Measurements from ENCODE around the gene TAS2R19.
"Not testable (repeated sequence)": the region's sequence is repeated elsewhere in the genome, so short reads cannot be mapped to it uniquely, and the experiment has no call there.

Gene TAS2R19, protein sequence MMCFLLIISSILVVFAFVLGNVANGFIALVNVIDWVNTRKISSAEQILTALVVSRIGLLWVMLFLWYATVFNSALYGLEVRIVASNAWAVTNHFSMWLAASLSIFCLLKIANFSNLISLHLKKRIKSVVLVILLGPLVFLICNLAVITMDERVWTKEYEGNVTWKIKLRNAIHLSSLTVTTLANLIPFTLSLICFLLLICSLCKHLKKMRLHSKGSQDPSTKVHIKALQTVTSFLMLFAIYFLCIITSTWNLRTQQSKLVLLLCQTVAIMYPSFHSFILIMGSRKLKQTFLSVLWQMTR

DNA sequence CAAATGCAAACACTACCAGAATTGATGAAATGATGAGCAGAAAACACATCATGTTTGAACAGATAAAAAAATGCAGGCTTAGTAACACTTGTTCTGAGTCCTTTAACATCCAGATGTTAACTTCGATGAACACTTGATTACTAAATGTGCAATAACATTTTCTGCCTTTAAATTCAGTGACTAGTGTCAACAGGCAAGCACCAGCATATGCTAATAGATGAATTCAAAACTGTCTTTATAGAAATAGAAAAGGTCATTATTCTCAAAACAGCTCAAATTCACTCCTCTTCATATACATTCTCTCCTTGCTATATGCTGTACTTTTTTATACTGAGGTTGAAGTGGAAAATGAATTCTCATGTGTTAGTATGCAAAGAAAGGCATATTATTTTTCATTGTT, at the start of gene TAS2R19:
Gene TAS2R19, minus strand, starts transcription at position 101 of the 400 bp plus-strand sequence. Its CDS starts 49 bp downstream, at position 52.
- DNase-seq, result no peak
- CTCF ChIA-PET, result no interaction called here
- H3K27ac Mint-ChIP-seq, result no peak within 1 kb of the TSS
- H3K36me3 Mint-ChIP-seq, result peaks cover 10% of the 10 kb centered on the region
- peaks cover 7% of the 10 kb centered on the region for H3K9me3 Mint-ChIP-seq
- no peak within 1 kb of the TSS for H3K4me3 Mint-ChIP-seq
- no peaks in the 10 kb centered on the region for H3K4me1 Mint-ChIP-seq
- no peaks in the 10 kb centered on the region for H3K27me3 Mint-ChIP-seq

GRCh38 chr12:11071414-11071813, 49.0 kb upstream of the TAS2R19 start:
- H3K4me3 Mint-ChIP-seq, result no peak overlapping the region
- DNase-seq, result no peak
- H3K27me3 Mint-ChIP-seq, result no peaks in the 10 kb centered on the region
- CTCF ChIA-PET, result no interaction called here
- H3K36me3 Mint-ChIP-seq, result peaks cover 13% of the 10 kb centered on the region
- H3K9me3 Mint-ChIP-seq, result no peaks in the 10 kb centered on the region
- no peak overlapping the region for H3K27ac Mint-ChIP-seq
- H3K4me1 Mint-ChIP-seq, result no peaks in the 10 kb centered on the region

- H3K4me1 Mint-ChIP-seq, result no peaks in the 10 kb centered on the region
Measured at GRCh38 chr12:11070999-11071398, 48.6 kb upstream of the TAS2R19 start.

DNA sequence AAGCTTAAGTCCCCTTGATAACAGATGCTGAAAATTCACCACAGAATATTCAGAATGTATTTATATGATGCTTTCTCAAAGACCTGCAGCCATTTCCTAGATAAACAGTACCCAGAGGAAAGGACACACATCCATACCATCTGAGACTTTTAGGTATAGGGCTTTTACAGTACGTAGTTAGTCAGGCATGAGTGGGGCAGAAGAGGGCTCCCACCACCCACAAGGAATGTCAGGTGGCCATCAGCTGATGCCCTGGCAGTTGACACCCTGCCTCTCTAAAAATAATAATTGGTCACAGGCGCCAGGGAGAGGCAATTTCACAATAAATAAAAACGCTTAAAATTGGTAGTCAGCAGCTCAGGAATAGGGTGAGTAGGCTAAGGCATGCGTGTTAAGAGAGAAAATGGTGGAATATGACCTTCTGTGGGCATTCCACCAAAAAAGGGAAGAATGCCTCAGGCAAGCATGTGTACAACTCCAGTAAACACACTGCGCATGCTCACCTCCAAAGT, 47.5 kb upstream of the TAS2R19 start:
- no peaks in the 10 kb centered on the region for H3K9me3 Mint-ChIP-seq
- no peak overlapping the region for H3K27ac Mint-ChIP-seq
- CTCF ChIA-PET, result no interaction called here
- no peaks in the 10 kb centered on the region for H3K4me1 Mint-ChIP-seq
- DNase-seq, result no peak
- H3K4me3 Mint-ChIP-seq, result no peak overlapping the region
- H3K36me3 Mint-ChIP-seq, result peaks cover 13% of the 10 kb centered on the region
- H3K27me3 Mint-ChIP-seq, result no peaks in the 10 kb centered on the region

More at GRCh38 chr12:11070999-11071398, 48.6 kb upstream of the TAS2R19 start:
- Mint-ChIP-seq H3K27me3 (no peaks in the 10 kb centered on the region), H3K36me3 (peaks cover 13% of the 10 kb centered on the region), H3K4me3 (no peak overlapping the region), H3K9me3 (no peaks in the 10 kb centered on the region), H3K27ac (no peak overlapping the region)
- CTCF ChIA-PET, result no interaction called here
- DNase-seq, result no peak

DNA sequence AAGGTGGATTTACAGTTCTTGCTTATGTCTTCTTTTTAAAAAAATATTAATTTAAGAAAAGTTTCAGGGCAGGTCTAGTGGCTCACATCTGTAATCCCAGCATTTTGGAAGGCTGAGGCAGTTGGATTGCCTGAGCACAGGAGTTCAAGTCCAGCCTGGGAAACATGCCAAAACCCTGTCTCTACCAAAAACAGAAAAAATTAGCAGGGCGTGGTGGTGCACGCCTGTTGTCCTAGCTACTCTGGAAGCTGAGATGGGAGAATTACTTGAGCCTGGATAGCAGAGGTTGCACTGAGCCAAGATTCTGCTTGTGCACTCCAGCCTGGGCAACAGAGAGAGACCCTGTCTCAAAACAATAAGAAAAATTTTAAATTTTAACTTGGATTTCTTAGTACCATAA, 45.1 kb upstream of the TAS2R19 start:
- H3K9me3 Mint-ChIP-seq, result no peaks in the 10 kb centered on the region
- H3K27me3 Mint-ChIP-seq, result no peaks in the 10 kb centered on the region
- CTCF ChIA-PET, result no interaction called here
- no peaks in the 10 kb centered on the region for H3K4me1 Mint-ChIP-seq
- DNase-seq, result no peak
- no peak overlapping the region for H3K27ac Mint-ChIP-seq
- peaks cover 10% of the 10 kb centered on the region for H3K36me3 Mint-ChIP-seq
- H3K4me3 Mint-ChIP-seq, result no peak overlapping the region

GRCh38 chr12:11062194-11062593, 39.8 kb upstream of the TAS2R19 start, which contains the start of gene TAS2R46:
Gene TAS2R46 (minus strand): TSS chr12:11062294. CDS start chr12:11062294, 0 bp downstream.
- H3K4me3 Mint-ChIP-seq, H3K27ac Mint-ChIP-seq, H3K36me3 Mint-ChIP-seq: not testable (repeated sequence)

GRCh38 chr12:11059784-11060183, 37.4 kb upstream of the TAS2R19 start:
- CTCF ChIA-PET, result no interaction called here
- Mint-ChIP-seq H3K4me3 (no peak overlapping the region), H3K27me3 (no peaks in the 10 kb centered on the region), H3K4me1 (no peaks in the 10 kb centered on the region), H3K36me3 (peaks cover 4% of the 10 kb centered on the region), H3K9me3 (no peaks in the 10 kb centered on the region), H3K27ac (no peak overlapping the region)
- DNase-seq, result no peak

More at GRCh38 chr12:11062194-11062593, 39.8 kb upstream of the TAS2R19 start, which contains the start of gene TAS2R46:
- CTCF ChIA-PET, H3K27me3 Mint-ChIP-seq, H3K9me3 Mint-ChIP-seq, DNase-seq, H3K4me1 Mint-ChIP-seq: not testable (repeated sequence)

DNA sequence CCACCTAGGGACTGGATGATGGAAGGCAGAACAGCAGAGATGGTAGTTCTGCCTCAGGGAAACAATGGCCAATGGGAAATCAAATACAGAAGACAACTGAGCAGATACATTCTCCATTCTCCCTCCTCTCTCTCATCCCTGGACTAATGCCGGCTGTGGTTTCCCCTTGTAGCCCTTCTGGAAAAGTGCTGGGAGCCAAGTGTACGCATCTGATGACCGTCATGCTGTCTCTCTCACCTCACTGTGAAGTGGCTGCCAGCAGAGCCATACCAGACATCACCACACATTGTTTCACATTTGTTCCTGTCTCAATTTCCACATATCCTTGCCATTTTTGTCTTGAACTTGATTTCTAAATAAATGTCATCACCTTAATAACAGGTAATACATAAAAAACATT, 36.6 kb upstream of the TAS2R19 start:
- Mint-ChIP-seq H3K4me3 (no peak overlapping the region), H3K9me3 (no peaks in the 10 kb centered on the region), H3K27me3 (no peaks in the 10 kb centered on the region), H3K4me1 (no peaks in the 10 kb centered on the region), H3K36me3 (peaks cover 4% of the 10 kb centered on the region), H3K27ac (no peak overlapping the region)
- no peak for DNase-seq
- CTCF ChIA-PET, result no interaction called here

GRCh38 chr12:11055306-11055705, 32.9 kb upstream of the TAS2R19 start:
- Mint-ChIP-seq H3K4me3 (no peak overlapping the region), H3K36me3 (peaks cover 12% of the 10 kb centered on the region), H3K9me3 (peaks cover 12% of the 10 kb centered on the region), H3K27me3 (no peaks in the 10 kb centered on the region), H3K4me1 (no peaks in the 10 kb centered on the region), H3K27ac (no peak overlapping the region)
- no peak for DNase-seq
- CTCF ChIA-PET, result no interaction called here

DNA sequence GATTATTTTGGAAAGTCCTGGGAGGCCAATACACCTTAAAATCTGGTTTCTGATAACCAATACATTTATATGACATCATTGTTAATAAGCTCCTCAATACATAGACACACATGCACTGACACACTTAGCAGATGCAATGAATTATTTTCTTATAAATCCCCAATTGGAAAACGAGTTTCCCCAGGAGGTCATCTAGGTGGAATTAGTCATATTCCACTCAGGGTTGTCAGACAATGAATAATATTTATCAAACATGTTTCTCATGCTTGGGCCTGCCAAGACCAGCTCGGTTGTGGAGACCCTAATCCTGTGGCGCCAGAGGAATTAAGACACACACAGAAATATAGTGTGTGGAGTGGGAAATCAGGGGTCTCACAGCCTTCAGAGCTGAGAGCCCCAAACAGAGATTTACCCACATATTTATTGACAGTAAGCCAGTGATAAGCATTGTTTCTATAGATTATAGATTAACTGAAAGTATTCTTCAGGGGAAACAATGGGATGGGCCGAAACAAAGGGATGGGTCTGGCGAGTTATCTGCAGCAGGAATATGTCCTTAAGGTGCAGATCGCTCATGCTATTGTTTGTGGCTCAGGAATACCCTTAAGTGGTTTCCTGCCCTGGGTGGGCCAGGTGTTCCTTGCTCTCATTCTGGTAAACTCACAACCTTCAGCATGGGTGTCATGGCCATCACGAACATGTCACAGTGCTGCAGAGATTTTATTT, 27.5 kb upstream of the TAS2R19 start:
- Mint-ChIP-seq H3K9me3 (peaks cover 20% of the 10 kb centered on the region), H3K36me3 (peaks cover 20% of the 10 kb centered on the region)
- H3K4me3 Mint-ChIP-seq, H3K27me3 Mint-ChIP-seq, H3K4me1 Mint-ChIP-seq, CTCF ChIA-PET, DNase-seq, H3K27ac Mint-ChIP-seq: not testable (repeated sequence)

GRCh38 chr12:11041366-11041765, 18.9 kb upstream of the TAS2R19 start:
- peaks cover 20% of the 10 kb centered on the region for H3K36me3 Mint-ChIP-seq
- H3K27me3 Mint-ChIP-seq, H3K27ac Mint-ChIP-seq, CTCF ChIA-PET, H3K4me1 Mint-ChIP-seq, H3K4me3 Mint-ChIP-seq, DNase-seq, H3K9me3 Mint-ChIP-seq: not testable (repeated sequence)

- no peaks in the 10 kb centered on the region for H3K9me3 Mint-ChIP-seq
- no peak overlapping the region for H3K4me3 Mint-ChIP-seq
- peaks cover 17% of the 10 kb centered on the region for H3K36me3 Mint-ChIP-seq
- H3K27me3 Mint-ChIP-seq, result no peaks in the 10 kb centered on the region
- H3K27ac Mint-ChIP-seq, result no peak overlapping the region
- H3K4me1 Mint-ChIP-seq, result no peaks in the 10 kb centered on the region
- CTCF ChIA-PET, result no interaction called here
- no peak for DNase-seq
Measured at GRCh38 chr12:11040162-11040561, 17.7 kb upstream of the TAS2R19 start.

- no peak for DNase-seq
- Mint-ChIP-seq H3K9me3 (no peaks in the 10 kb centered on the region), H3K4me3 (no peak overlapping the region), H3K4me1 (no peaks in the 10 kb centered on the region), H3K27me3 (no peaks in the 10 kb centered on the region), H3K36me3 (peaks cover 10% of the 10 kb centered on the region), H3K27ac (no peak overlapping the region)
- CTCF ChIA-PET, result no interaction called here
Measured at GRCh38 chr12:11039171-11039570, 16.8 kb upstream of the TAS2R19 start.

DNA sequence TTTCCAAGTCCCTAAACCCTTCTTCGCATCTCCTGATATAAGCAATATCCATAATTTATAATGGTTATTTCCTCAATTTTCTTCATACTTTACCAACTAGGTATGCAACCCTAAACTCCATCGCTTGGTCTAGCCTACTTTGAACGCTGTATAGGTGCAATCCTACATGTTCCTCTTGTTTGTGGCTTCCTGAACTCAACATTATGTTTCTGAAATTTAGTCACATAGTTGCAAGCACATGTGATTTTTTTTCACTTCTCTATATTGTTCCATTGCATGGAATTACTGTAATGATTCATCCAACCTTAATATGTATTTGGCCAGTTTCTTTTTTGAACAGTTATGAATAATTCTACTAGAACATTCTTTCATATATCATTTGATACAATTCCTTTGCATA, 11.5 kb upstream of the TAS2R19 start:
- H3K4me1 Mint-ChIP-seq, CTCF ChIA-PET, H3K4me3 Mint-ChIP-seq, DNase-seq, H3K36me3 Mint-ChIP-seq, H3K9me3 Mint-ChIP-seq, H3K27ac Mint-ChIP-seq, H3K27me3 Mint-ChIP-seq: not testable (repeated sequence)

DNA sequence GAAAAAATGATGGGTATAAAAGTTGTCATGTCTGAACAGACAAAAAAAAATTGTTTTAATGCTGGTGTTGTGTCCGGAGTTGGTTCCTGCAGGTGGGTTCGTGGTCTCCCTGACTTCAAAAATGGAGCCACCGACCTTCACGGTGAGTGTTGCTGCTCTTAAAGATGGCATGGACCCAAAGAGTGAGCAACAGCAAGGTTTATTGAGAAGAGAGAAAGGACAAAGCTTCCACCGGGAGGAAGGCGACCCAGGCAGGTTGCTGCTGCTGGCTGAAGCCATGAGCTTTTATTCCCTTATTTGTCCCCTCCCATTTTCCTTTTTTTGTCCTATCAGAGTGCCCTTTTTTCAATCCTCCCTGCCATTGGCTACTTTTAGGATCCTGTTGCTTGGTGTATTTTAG, 8.9 kb upstream of the TAS2R19 start, which contains the start of gene TAS2R31:
Gene TAS2R31, minus strand, starts transcription at position 101 of the 400 bp plus-strand sequence. Its CDS starts 72 bp downstream, at position 29.
- Mint-ChIP-seq H3K27me3 (no peaks in the 10 kb centered on the region), H3K36me3 (peaks cover 11% of the 10 kb centered on the region), H3K4me3 (no peak within 1 kb of the TSS), H3K27ac (no peak within 1 kb of the TSS), H3K4me1 (no peaks in the 10 kb centered on the region), H3K9me3 (peaks cover 2% of the 10 kb centered on the region)
- DNase-seq, result no peak
- CTCF ChIA-PET, result no interaction called here

Measured in activated naive CD4-positive, alpha-beta T cell treated with anti-CD3 and anti-CD28 coated beads, Interleukin-2, amount 10 ng/mL, durations not matched to agents 7 days and 5 days (primary cell).